GM12875 (cell line): ENCODE results near the gene SHB.

ENCODE experiments used
- H3K4me3 ChIP-seq: one replicate; pipeline ENCODE4 v1.5.1; 2011; ENCODE audit warnings: low read depth, low read length, control low read depth
- TF ChIP-seq, protein P1 (sequence below): IDR thresholded peaks from 2 replicates; pipeline ENCODE4 v1.5.1; 2011; ENCODE audit warnings: low read depth, mild to moderate bottlenecking, control low read depth, inconsistent platforms, low read length, moderate library complexity, borderline replicate concordance; ENCODE audit not compliant: insufficient read depth

SHB gene

GRCh38 chr9:38109601-38110000 is 40.6 kb upstream of the SHB start:
- TF ChIP-seq, protein P1, sequence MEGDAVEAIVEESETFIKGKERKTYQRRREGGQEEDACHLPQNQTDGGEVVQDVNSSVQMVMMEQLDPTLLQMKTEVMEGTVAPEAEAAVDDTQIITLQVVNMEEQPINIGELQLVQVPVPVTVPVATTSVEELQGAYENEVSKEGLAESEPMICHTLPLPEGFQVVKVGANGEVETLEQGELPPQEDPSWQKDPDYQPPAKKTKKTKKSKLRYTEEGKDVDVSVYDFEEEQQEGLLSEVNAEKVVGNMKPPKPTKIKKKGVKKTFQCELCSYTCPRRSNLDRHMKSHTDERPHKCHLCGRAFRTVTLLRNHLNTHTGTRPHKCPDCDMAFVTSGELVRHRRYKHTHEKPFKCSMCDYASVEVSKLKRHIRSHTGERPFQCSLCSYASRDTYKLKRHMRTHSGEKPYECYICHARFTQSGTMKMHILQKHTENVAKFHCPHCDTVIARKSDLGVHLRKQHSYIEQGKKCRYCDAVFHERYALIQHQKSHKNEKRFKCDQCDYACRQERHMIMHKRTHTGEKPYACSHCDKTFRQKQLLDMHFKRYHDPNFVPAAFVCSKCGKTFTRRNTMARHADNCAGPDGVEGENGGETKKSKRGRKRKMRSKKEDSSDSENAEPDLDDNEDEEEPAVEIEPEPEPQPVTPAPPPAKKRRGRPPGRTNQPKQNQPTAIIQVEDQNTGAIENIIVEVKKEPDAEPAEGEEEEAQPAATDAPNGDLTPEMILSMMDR = no peak
- no peak overlapping the region for H3K4me3 ChIP-seq

DNA sequence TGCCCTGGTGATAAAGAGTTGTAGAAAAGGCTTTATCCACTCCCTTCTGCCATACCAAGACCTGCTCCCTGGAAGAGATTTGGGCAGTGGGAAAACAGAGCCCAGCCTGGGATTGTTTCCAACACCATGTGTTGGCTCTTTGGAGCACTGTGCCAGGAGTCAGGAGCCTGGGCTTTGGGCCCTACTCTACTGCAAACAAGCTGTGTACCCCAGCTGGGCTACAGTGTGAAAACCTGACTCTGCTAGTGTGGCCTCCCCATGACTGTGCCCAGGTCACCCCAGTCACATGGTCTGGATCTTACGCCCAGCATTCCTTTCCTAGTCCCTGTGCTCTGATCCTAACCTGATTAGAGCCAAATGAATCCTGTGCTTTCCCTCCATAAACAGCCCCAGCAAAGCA is 39.3 kb upstream of the SHB start:
- TF ChIP-seq, protein P1 = no peak
- no peak overlapping the region for H3K4me3 ChIP-seq

DNA sequence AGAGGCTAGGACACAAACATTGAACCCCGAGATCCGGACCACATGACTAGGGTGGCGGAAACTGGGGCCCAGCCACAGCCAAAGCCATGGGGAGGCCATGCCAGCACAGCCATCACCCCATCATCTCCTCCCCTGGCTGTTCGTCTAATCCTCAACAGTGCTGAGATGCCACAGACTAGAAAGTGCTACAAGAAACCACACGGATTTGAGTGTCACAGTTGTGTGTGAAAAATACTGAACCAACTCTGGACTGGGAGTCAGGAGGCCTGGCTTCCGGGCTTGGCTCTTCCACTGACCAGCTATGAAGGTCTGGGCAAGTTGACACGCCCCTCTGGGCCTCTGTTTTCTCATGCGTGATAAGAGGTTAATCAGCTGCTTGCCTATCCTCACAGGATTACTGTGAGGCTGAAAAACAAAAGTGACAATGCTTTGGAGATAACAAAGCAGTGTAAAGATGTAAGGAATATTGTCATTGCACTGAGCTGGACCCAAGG is 38.8 kb upstream of the SHB start:
- TF ChIP-seq, protein P1 = no peak
- no peak overlapping the region for H3K4me3 ChIP-seq

DNA sequence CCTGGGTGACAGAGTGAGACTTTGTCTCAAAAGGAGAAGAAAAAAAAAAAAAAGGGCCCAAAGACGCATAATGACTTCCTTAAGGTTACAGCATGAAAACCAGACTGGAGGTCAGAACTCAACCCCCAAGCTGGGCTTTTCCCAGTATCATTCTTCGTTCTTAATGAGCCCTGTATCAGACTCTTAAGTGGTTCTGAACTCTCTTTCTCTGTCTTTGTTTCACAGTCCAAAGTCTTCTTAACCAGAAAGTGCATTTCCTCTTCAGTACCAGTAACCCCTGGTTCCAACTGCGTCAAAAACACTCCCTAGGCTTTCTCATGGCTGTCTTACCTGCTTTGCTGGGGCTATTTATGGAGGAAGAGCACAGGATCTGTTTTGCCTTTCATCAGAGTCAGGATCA is 38.4 kb upstream of the SHB start:
- TF ChIP-seq, protein P1 = no peak
- H3K4me3 ChIP-seq = no peak overlapping the region

DNA sequence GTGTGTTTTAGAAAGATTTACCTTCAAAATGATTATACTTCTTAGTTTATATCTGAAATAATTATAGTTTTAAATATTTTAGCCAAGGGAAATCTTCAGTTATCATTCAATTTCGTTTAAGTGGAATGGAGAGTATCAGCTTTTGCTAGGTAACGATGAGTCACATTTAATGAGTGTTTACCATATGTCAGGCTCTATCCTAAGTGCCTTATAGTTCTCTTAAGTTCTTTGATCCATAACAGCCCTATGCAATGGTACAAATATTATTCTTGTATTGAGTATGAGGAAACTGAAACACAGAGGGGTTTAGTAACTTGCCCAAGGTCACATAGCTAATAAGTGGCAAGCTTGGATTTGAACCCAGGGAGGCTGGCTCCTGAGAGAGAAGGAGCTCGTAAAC is 37.5 kb upstream of the SHB start:
- no peak overlapping the region for H3K4me3 ChIP-seq
- TF ChIP-seq, protein P1 = no peak

DNA sequence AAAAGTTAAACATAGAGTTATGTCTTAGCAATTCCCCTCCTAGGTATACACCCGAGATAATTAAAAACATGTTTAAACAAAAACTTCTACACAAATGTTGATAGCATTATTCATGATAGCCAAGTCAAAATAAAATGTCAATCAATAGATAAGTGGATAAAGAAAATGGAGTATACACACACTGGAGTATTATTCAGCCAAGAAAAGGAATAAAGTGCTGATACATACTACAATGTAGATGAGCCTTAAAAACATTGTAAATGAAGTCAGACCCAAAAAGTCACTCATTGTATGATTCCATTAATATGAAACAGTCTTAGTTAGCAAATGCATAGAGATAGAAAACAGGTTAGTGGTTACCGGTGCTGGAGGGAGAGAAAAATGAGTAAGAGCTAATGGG is 34.3 kb upstream of the SHB start:
- H3K4me3 ChIP-seq = no peak overlapping the region
- TF ChIP-seq, protein P1 = no peak

GRCh38 chr9:38101423-38101822 is 32.4 kb upstream of the SHB start:
- H3K4me3 ChIP-seq = no peak overlapping the region
- TF ChIP-seq, protein P1 = no peak
